ENCODE results near the gene WASF2.
"Not testable (repeated sequence)": the region's sequence is repeated elsewhere in the genome, so short reads cannot be mapped to it uniquely, and the experiment has no call there.

Gene WASF2

GRCh38 chr1:27397749-27398148, 92.2 kb downstream of the WASF2 start:
- no peak for DNase-seq (ENCODE audit: low spot score)

- DNase-seq (ENCODE audit: low spot score): no peak
These were observed 92.9 kb downstream of the WASF2 start for GRCh38 chr1:27397110-27397509.

- DNase-seq (ENCODE audit: low spot score): peak; percentile 78
These were observed 94.3 kb downstream of the WASF2 start for GRCh38 chr1:27395441-27396195.

DNA sequence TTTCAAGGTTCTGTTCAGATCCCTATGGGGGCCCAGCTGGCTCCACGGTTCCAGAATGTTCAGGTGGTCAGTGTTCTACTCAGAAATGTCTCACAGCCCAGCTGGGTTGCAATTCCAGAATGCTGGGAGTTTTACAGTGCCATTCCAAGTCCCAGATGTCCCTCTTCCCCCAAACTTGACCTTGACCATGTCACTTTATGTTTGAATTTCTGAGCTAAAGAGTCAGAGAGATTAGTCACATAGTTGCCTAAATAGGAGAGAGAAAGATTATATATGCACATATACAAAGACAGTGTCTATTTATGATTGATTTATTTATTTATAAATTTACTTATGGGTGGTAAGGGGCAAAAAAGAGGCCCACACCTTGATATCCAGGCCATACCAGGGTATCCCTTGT, 95.0 kb downstream of the WASF2 start:
- DNase-seq (ENCODE audit: low spot score): no peak

- DNase-seq (ENCODE audit: low spot score): no peak
These were observed 95.7 kb downstream of the WASF2 start for GRCh38 chr1:27394282-27394658.

- no peak for DNase-seq (ENCODE audit: low spot score)
These were observed 96.2 kb downstream of the WASF2 start for GRCh38 chr1:27393641-27394281.

DNA sequence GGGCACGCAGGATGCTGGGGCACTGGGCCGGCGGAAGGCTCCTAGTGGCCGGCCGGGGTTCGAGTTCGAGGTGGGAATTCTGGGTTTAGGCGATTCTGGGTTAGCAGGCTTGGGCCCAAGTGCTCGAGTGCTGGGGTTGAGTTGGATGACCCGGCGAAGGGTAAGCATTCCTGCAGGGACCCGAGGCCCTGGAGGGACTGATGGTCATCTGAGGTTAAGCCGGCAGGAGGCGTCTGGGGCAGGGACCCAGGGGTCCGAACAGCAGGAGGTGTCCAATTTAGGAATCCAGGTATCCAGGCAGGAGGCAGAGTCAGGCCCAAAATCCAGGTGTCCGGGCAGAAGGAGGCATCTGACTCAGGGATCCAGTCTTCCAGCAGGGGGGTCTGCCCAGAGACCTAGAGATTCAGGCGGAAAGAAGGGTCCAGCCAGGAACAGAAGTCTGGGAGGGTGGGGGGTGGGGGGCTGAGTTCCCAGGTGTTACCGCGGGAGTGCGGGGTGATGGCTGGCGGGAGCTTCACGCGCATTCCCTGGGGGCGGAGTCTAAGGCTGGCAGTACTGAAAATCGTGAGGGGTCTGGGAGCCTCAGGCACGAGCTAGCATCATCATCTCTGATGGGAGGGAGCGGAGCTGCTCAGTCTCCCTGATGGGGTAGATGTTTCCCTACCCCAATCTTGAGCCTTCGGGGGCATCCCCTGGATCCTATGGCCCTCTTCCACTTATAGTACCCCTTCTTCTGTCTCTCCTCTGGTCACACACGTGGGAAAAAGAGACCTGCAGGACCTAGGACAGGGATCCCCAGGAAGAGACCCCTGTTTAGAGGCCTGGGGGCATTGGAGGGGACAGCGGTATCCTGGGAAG, 97.0 kb downstream of the WASF2 start:
- DNase-seq (ENCODE audit: low spot score): peak; percentile 13

DNA sequence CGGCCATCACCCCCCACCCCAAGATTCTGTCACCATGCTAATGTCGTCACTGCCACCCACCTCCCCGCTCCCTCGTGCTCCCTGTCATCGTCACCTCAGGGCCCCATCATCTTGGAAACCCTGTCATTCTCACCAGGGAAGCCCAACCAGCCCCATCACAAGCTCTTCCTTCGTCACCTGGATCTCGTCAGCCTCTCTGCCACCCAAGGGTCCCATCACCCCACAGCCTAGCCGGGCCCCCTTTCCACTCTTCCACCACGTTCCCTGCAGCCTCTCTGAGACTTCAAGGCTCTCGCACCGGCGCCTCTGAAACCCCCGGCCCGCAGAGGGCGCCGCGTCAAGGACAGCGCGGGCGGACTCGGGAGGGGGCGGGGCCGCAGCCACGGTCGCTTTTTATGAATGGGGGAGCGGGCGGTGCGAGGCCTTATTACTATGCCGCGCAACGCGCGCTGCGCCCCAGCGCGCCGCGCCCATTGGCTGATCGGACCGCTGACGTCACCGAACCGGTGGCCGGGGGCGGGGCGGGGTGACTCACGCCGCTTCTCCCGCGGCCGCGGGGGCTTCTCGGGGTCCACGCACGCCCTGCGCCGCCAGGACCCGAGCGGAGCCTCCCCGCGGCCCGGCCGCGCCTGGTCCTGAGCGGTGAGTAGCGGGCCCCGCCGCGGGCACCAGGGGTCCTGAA, 97.7 kb downstream of the WASF2 start, which contains the start of gene GPR3:
GPR3 (plus strand) TSS at position 527 of the 682 bp plus-strand sequence. CDS start 1,177 bp downstream, outside the sequence.
- peak; percentile 80 for DNase-seq (ENCODE audit: low spot score)

- peak; percentile 70 for DNase-seq (ENCODE audit: low spot score)
These were observed 98.4 kb downstream of the WASF2 start for GRCh38 chr1:27391511-27392095.

DNA sequence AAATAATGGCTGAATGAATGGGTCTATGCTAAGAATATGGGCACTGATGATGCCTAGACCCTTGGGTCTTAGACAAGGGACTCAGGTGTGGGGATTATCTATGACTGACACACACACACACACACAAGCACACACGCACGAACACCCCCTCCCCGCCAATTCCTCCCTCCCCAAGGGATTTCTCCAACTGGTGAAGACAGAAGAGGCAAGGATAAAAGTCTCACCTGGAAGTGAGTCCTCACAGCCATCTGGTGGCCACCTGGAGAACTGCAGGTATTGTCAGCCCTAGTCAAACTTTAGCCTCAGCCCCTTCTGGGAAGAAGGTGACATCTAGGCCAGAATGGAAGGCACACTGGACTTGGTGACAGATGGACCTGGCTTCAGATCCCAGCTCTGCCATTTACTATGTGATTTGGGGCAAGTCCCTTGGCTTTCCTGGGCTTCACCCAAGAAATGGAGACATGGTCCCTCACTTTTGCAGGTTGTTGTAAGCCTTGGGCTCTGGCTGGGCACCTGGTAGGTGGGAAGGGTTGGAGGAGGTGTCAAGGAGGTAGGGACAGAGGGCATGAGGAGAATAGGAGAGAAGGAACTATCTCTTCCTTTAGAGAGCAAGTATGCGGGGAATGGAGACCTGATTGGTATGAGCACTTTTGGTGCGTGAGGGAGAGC, 101.5 kb downstream of the WASF2 start:
- DNase-seq (ENCODE audit: low spot score): peak; percentile 74

DNA sequence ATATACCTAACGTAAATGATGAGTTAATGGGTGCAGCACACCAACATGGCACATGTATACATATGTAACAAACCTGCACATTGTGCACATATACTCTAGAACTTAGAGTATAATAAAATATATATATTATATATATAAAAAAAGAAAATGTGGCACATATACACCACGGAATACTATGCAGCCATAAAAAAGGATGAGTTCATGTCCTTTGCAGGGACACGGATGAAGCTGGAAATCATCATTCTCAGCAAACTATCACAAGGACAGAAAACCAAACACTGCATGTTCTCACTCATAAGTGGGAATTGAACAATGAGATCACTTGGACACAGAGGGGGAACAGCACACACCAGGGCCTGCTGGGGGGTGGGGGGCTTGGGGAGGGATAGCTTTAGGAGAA, 105.2 kb downstream of the WASF2 start:
- DNase-seq (ENCODE audit: low spot score): not testable (repeated sequence)

DNA sequence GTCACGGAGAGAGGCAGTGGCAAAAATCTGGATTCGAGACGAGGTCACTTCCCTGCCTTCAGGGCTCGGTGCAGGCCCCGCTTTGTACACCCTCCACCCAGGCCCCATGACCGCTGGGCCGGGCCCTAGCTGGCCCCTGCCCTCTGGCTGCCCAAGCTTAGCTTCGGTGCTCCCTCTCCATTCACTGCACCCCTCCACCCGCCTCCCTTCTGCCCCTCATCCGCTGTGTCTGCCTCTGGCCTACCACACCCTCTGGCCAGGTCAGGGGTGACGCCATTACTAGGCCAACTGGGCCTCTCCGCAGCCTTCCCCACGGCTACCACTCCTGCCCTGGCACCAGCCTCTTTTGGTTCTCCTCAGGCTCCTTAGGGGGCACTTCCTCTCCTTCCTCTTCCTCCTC, 106.3 kb downstream of the WASF2 start:
- no peak for DNase-seq (ENCODE audit: low spot score)

- DNase-seq (ENCODE audit: low spot score): peak; percentile 58
These were observed 106.8 kb downstream of the WASF2 start, which contains the start of gene CD164L2 for GRCh38 chr1:27383039-27383605. TSS of gene CD164L2 (minus strand) at chr1:27383333. CDS start at chr1:27383239, 94 bp downstream.

- no peak for DNase-seq (ENCODE audit: low spot score)
These were observed 107.8 kb downstream of the WASF2 start for GRCh38 chr1:27381969-27382762.

- DNase-seq (ENCODE audit: low spot score): no peak
These were observed 108.9 kb downstream of the WASF2 start for GRCh38 chr1:27380766-27381733.

- DNase-seq (ENCODE audit: low spot score): no peak
These were observed 109.7 kb downstream of the WASF2 start for GRCh38 chr1:27380224-27380623.

DNA sequence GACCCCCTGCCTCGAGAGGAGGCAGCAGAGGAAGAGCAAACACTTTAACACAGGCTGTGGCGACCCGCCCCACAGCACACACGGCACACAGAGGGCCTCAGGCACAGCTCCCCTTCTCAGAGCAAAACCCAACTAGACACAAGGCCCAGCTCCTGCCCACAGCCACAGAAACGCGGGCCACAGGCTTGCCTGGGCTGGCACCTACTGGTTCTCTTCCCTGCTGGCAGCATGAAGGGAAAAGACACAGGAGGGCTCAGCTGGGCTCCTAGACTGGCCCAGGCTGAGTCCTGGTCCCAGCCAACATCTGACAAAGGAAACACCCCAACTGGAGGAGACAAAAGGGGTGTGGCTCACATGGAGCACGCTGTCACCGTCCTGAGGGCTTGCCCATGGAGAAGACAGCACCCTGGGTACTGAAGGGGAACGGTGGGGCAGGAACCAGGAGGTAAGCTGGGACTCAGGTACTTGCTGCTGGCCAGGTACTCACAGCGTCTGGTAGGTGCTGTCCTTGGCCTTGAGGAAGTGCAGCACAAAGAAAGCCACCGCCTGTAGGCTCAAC, 110.3 kb downstream of the WASF2 start:
- DNase-seq (ENCODE audit: low spot score): no peak
